Trophoblast cell (in vitro differentiated cells and primary cell): ENCODE data around the gene PLCE1.

Experiments used
- DNase-seq, 2 donors: peaks; one replicate each; pipeline ENCODE4 v3.0.0-alpha.2; 2016
- H2AFZ ChIP-seq: 2 replicates; pipeline ENCODE4 v1.6.1; 2013; ENCODE audit warnings: low read length, moderate library complexity, mild to moderate bottlenecking; ENCODE audit not compliant: insufficient read depth, poor library complexity
- H2AK5ac ChIP-seq: 2 replicates; pipeline ENCODE4 v1.6.1; 2013; ENCODE audit warnings: mild to moderate bottlenecking, low read length
- H2BK120ac ChIP-seq: 2 replicates; pipeline ENCODE4 v1.6.1; 2013; ENCODE audit warnings: low read length, mild to moderate bottlenecking, moderate library complexity; ENCODE audit not compliant: insufficient read depth, poor library complexity
- H2BK12ac ChIP-seq: 2 replicates; pipeline ENCODE4 v1.6.1; 2013; ENCODE audit warnings: mild to moderate bottlenecking, low read length, moderate library complexity
- H2BK5ac ChIP-seq: 2 replicates; pipeline ENCODE4 v1.6.1; 2013; ENCODE audit warnings: low read length, low read depth, moderate library complexity, mild to moderate bottlenecking; ENCODE audit not compliant: poor library complexity
- H3K14ac ChIP-seq: 2 replicates; pipeline ENCODE4 v1.6.1; 2013; ENCODE audit warnings: mild to moderate bottlenecking, low read length
- H3K18ac ChIP-seq: 2 replicates; pipeline ENCODE4 v1.6.1; 2013; ENCODE audit warnings: mild to moderate bottlenecking, low read length
- H3K23ac ChIP-seq: 2 replicates; pipeline ENCODE4 v1.6.1; 2013; ENCODE audit warnings: low read length
- H3K27ac ChIP-seq: 2 replicates; pipeline ENCODE4 v1.5.1; 2013; ENCODE audit warnings: low read depth, mild to moderate bottlenecking, inconsistent platforms, low read length, moderate library complexity
- H3K27me3 ChIP-seq: 2 replicates; pipeline ENCODE4 v1.6.1; 2013; ENCODE audit warnings: inconsistent platforms, mild to moderate bottlenecking, low read length, moderate library complexity; ENCODE audit not compliant: insufficient read depth
- H3K36me3 ChIP-seq, 2 experiments: 1 replicate in 1 of 2; 2 replicates in 1 of 2; pipeline ENCODE4 v1.6.1; 2013; ENCODE audit warnings: low read length in 2 of 2, mild to moderate bottlenecking in 2 of 2, moderate library complexity in 1 of 2; ENCODE audit not compliant: insufficient read depth in 2 of 2, control insufficient read depth in 1 of 2
- H3K4ac ChIP-seq: 2 replicates; pipeline ENCODE4 v1.6.1; 2013; ENCODE audit warnings: low read depth, mild to moderate bottlenecking, low read length, moderate library complexity
- H3K4me1 ChIP-seq, 2 experiments: 1 replicate in 1 of 2; 2 replicates in 1 of 2; pipeline ENCODE4 v1.6.1; 2013; ENCODE audit warnings: low read length in 2 of 2, mild to moderate bottlenecking in 2 of 2, moderate library complexity in 1 of 2; ENCODE audit not compliant: insufficient read depth in 2 of 2, control insufficient read depth in 1 of 2
- H3K4me2 ChIP-seq: 2 replicates; pipeline ENCODE4 v1.6.1; 2013; ENCODE audit warnings: inconsistent platforms, mild to moderate bottlenecking, low read length, moderate library complexity
- H3K4me3 ChIP-seq: 2 replicates; pipeline ENCODE4 v1.5.1; 2013; ENCODE audit warnings: mild to moderate bottlenecking, low read depth, low read length, inconsistent platforms
- H3K79me1 ChIP-seq: one replicate; pipeline ENCODE4 v1.6.1; 2013; ENCODE audit warnings: low read length
- H3K79me2 ChIP-seq: 2 replicates; pipeline ENCODE4 v1.6.1; 2013; ENCODE audit warnings: low read length, mild to moderate bottlenecking; ENCODE audit not compliant: control insufficient read depth, insufficient read depth, poor library complexity
- H3K9ac ChIP-seq: 2 replicates; pipeline ENCODE4 v1.6.1; 2013; ENCODE audit warnings: mild to moderate bottlenecking, low read length
- H3K9me3 ChIP-seq: 2 replicates; pipeline ENCODE4 v1.6.1; 2013; ENCODE audit warnings: low read depth, mild to moderate bottlenecking, control low read depth, inconsistent platforms, low read length; ENCODE audit not compliant: insufficient read depth
- H4K12ac ChIP-seq: 2 replicates; pipeline ENCODE4 v1.6.1; 2013; ENCODE audit warnings: low read depth, mild to moderate bottlenecking, low read length, moderate library complexity
- H4K8ac ChIP-seq: 2 replicates; pipeline ENCODE4 v1.6.1; 2013; ENCODE audit warnings: low read depth, mild to moderate bottlenecking, low read length, moderate library complexity
- H4K91ac ChIP-seq: one replicate; pipeline ENCODE4 v1.6.1; 2013; ENCODE audit warnings: low read depth, mild to moderate bottlenecking, low read length, moderate library complexity
- WGBS: extraction: QIAGEN DNeasy Blood & Tissue Kit; methylation state at CpG from one replicate; pipeline ENCODE4 v1.1.7; 2013; ENCODE audit warnings: missing lambda C conversion rate; ENCODE audit not compliant: insufficient read length, insufficient coverage; ENCODE audit errors: extremely low coverage; 5-methylcytosine and 5-hydroxymethylcytosine counted together

The PLCE1 gene

GRCh38 chr10:94035982-94036765, 42.4 kb downstream of the PLCE1 start:
- Histone ChIP-seq H3K9ac (no peak overlapping the region), H2BK120ac (no peak overlapping the region), H3K18ac (no peak overlapping the region), H4K91ac (no peak overlapping the region), H4K8ac (no peak overlapping the region), H2BK5ac (no peak overlapping the region), H3K36me3 (no peaks in the 10 kb centered on the region), H3K4me3 (no peak overlapping the region), H4K12ac (no peak overlapping the region), H3K4me1 (no peaks in the 10 kb centered on the region), H3K27me3 (no peaks in the 10 kb centered on the region), H2AFZ (no peak overlapping the region), H2AK5ac (no peak overlapping the region), H3K27ac (no peak overlapping the region), H3K4me2 (no peak overlapping the region), H3K79me1 (no peaks in the 10 kb centered on the region), H2BK12ac (no peak overlapping the region), H3K9me3 (peaks cover 2% of the 10 kb centered on the region), H3K79me2 (no peaks in the 10 kb centered on the region), H3K4ac (no peak overlapping the region), H3K14ac (no peak overlapping the region), H3K23ac (no peak overlapping the region)
- no peak for DNase-seq
- WGBS, result no CpG with 5 or more reads among the region's 3 CpGs

GRCh38 chr10:94036766-94037033, 43.0 kb downstream of the PLCE1 start:
- Histone ChIP-seq H3K9me3 (peaks cover 2% of the 10 kb centered on the region), H3K9ac (no peak overlapping the region), H3K4ac (no peak overlapping the region), H3K79me1 (no peaks in the 10 kb centered on the region), H2BK12ac (no peak overlapping the region), H3K18ac (no peak overlapping the region), H3K4me2 (no peak overlapping the region), H2AK5ac (no peak overlapping the region), H3K23ac (no peak overlapping the region), H3K4me1 (no peaks in the 10 kb centered on the region), H2AFZ (no peak overlapping the region), H3K14ac (no peak overlapping the region), H4K12ac (no peak overlapping the region), H3K79me2 (no peaks in the 10 kb centered on the region), H3K27ac (no peak overlapping the region), H3K36me3 (no peaks in the 10 kb centered on the region), H4K8ac (no peak overlapping the region), H2BK5ac (no peak overlapping the region), H4K91ac (no peak overlapping the region), H2BK120ac (no peak overlapping the region), H3K4me3 (no peak overlapping the region), H3K27me3 (no peaks in the 10 kb centered on the region)
- DNase-seq, result no peak
- whole genome bisulfite sequencing, result no CpG with 5 or more reads among the region's 1 CpG

- Histone ChIP-seq H3K4me2 (no peak overlapping the region), H3K14ac (no peak overlapping the region), H2AFZ (no peak overlapping the region), H3K79me1 (no peaks in the 10 kb centered on the region), H4K91ac (no peak overlapping the region), H3K18ac (no peak overlapping the region), H3K9ac (no peak overlapping the region), H2AK5ac (no peak overlapping the region), H3K4ac (no peak overlapping the region), H3K27me3 (no peaks in the 10 kb centered on the region), H2BK120ac (no peak overlapping the region), H3K79me2 (no peaks in the 10 kb centered on the region), H4K12ac (no peak overlapping the region), H3K9me3 (peaks cover 2% of the 10 kb centered on the region), H4K8ac (no peak overlapping the region), H2BK5ac (no peak overlapping the region), H3K36me3 (no peaks in the 10 kb centered on the region), H3K27ac (no peak overlapping the region), H3K23ac (no peak overlapping the region), H3K4me3 (no peak overlapping the region), H2BK12ac (no peak overlapping the region), H3K4me1 (no peaks in the 10 kb centered on the region)
- no peak for DNase-seq
- no CpG with 5 or more reads among the region's 3 CpGs for WGBS
Measured at GRCh38 chr10:94037286-94037685, 43.6 kb downstream of the PLCE1 start.

DNA sequence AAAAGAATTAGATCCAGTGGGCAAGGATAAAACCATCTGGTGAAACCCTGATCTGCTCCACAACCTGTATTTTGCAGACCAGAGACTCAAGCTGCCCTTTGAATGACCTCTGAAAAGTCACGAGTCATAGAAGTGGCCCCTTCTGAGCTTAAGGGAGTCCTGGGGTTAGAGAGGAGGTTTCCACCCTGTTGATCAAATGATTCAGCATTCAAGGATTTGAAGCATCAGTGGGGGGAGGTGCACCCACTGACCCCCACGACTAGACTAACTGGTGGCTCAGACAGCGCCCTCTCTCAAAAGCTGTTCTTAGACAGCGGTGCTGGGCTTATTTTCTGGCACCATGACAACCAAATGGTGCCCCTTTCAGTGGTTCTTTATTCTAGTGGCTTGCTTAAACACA, 44.3 kb downstream of the PLCE1 start:
- Histone ChIP-seq H4K8ac (no peak overlapping the region), H3K4me1 (no peaks in the 10 kb centered on the region), H3K79me2 (no peaks in the 10 kb centered on the region), H2BK120ac (no peak overlapping the region), H3K27me3 (no peaks in the 10 kb centered on the region), H2BK12ac (no peak overlapping the region), H3K23ac (no peak overlapping the region), H2AK5ac (no peak overlapping the region), H3K36me3 (no peaks in the 10 kb centered on the region), H4K91ac (no peak overlapping the region), H3K4me3 (no peak overlapping the region), H4K12ac (no peak overlapping the region), H2BK5ac (no peak overlapping the region), H3K4ac (no peak overlapping the region), H3K4me2 (no peak overlapping the region), H3K79me1 (no peaks in the 10 kb centered on the region), H3K9me3 (peaks cover 2% of the 10 kb centered on the region), H3K14ac (no peak overlapping the region), H3K18ac (no peak overlapping the region), H2AFZ (no peak overlapping the region), H3K9ac (no peak overlapping the region), H3K27ac (no peak overlapping the region)
- DNase-seq, result no peak
- no CpG with 5 or more reads among the region's 4 CpGs for WGBS
